ENCODE data around the gene CDK5RAP2.

The CDK5RAP2 gene

GRCh38 chr9:120610975-120611689, 31.2 kb upstream of the CDK5RAP2 start:
- Histone ChIP-seq H3K4me1 (ENCODE audit: control insufficient read depth, insufficient read depth, low read length) (no peaks in the 10 kb centered on the region), H3K9me3 (ENCODE audit: control insufficient read depth, insufficient read depth, low read depth, low read length) (no peaks in the 10 kb centered on the region), H3K27ac (ENCODE audit: extremely low read depth, low read depth, low read length) (no peak overlapping the region), H3K4me3 (ENCODE audit: low read depth, low read length) (no peak overlapping the region), H3K36me3 (ENCODE audit: control insufficient read depth in 2 of 2, insufficient read depth in 1 of 2, low read length in 2 of 2) (peaks cover 0 to 18% of the 10 kb centered on the region in 2 experiments; a peak in 1 of 3 replicates)
- CTCF ChIA-PET: interaction anchor here (0.5 to 2.8 kb wide), 19 partner anchors 9 to 1941 kb away, joined by 3 to 11 read pairs (median 4); no protein-coding TSS in a partner anchor
- POLR2A ChIA-PET: interaction anchor here (0.6 kb wide), 1 partner anchor 508 kb away, joined by 8 read pairs; no protein-coding TSS in a partner anchor
- no peak for TF ChIP-seq PRDM2 (tag by site-specific recombination; IDR thresholded peaks at IDR 0.05; ENCODE audit: borderline replicate concordance)
- no peak for TF ChIP-seq AEBP2 (tag by site-specific recombination; IDR thresholded peaks at IDR 0.05; ENCODE audit: borderline replicate concordance)
- no peak for TF ChIP-seq ZNF518A (tag by site-specific recombination; conservative IDR thresholded peaks at IDR 0.05; ENCODE audit: low read depth)
- TF ChIP-seq PRDM4 (tag by site-specific recombination; IDR thresholded peaks at IDR 0.05): no peak
- no peak for TF ChIP-seq TCF7L2 (IDR thresholded peaks at IDR 0.05; ENCODE audit: borderline replicate concordance, low read depth, low read length)
- TF ChIP-seq ZFP37 (tag by site-specific recombination; IDR thresholded peaks at IDR 0.05): no peak
- no peak for TF ChIP-seq ZNF544 (tag by site-specific recombination; IDR thresholded peaks at IDR 0.05)
- TF ChIP-seq ZNF146 (tag by site-specific recombination; IDR thresholded peaks at IDR 0.05): no peak
- TF ChIP-seq ZSCAN5A (tag by site-specific recombination; IDR thresholded peaks at IDR 0.05): no peak
- TF ChIP-seq IKZF3 (tag by site-specific recombination; IDR thresholded peaks at IDR 0.05): no peak
- TF ChIP-seq PRDM10 (tag by site-specific recombination; IDR thresholded peaks at IDR 0.05): no peak
- TF ChIP-seq ZNF16 (tag by site-specific recombination; IDR thresholded peaks at IDR 0.05; ENCODE audit: low read depth): no peak
- no peak for TF ChIP-seq ZNF560 (tag by site-specific recombination; IDR thresholded peaks at IDR 0.05; ENCODE audit: borderline replicate concordance)
- TF ChIP-seq ZNF324 (tag by site-specific recombination; IDR thresholded peaks at IDR 0.05): no peak
